ENCODE measurements around the gene PTPRN2.

PTPRN2 gene

DNA sequence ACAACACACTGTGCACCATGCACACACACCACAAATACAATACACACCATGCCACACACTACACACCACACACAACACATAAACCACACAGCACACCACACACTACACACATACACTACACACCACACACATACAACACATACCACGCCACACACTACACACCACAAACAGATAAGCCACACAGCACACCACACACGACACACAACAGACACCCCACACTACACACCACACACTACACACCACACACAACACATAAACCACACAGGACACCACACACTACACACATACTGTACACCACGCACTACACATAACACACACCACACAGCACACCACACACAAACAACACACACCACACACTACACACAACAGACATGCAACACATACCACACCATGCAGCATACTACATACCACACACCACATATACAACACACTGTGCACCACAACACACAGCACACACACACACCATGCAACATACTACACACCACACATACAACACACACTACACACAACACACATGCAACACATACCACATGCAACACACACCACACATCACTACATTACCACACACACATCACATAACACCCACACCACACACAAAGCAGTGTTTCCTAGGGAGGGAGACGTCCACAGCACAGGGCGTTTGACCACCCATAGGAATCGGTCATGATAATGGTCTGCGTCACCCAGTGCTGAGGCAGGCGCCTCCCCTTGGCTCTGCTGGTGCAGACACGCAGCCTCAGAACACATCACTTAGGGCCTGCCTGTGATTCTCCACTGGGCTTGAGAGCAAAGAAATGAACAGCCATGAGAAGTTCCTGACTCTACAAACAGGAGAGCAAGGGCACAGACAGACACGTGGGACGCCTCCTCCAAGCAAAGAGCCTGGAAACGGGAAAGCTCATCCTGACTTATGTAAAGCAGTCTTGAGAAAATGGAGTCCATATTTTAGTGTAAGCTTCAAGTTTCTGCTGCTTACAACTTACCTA lies 458.3 kb downstream of the PTPRN2 start:
- Histone ChIP-seq H3K9ac (ENCODE audit: low read depth in 1 of 2, low read length in 2 of 2) (no peak overlapping the region), H3K27ac (ENCODE audit: low read depth in 2 of 2, low read length in 2 of 2) (no peak overlapping the region), H3K36me3 (ENCODE audit: control insufficient read depth in 2 of 2, insufficient read depth in 2 of 2, low read length in 2 of 2) (peaks cover 0 to 3% of the 10 kb centered on the region in 2 donors), H3K4me1 (ENCODE audit: control insufficient read depth in 2 of 2, insufficient read depth in 2 of 2, low read length in 2 of 2) (no peaks in the 10 kb centered on the region), H3K9me3 (ENCODE audit: control insufficient read depth in 2 of 2, low read length in 2 of 2) (peaks cover 0 to 2% of the 10 kb centered on the region in 2 donors), H3K27me3 (ENCODE audit: control insufficient read depth in 2 of 2, insufficient read depth in 2 of 2, low read length in 2 of 2) (no peaks in the 10 kb centered on the region), H3K4me3 (ENCODE audit: low read length in 2 of 2) (no peak overlapping the region)

DNA sequence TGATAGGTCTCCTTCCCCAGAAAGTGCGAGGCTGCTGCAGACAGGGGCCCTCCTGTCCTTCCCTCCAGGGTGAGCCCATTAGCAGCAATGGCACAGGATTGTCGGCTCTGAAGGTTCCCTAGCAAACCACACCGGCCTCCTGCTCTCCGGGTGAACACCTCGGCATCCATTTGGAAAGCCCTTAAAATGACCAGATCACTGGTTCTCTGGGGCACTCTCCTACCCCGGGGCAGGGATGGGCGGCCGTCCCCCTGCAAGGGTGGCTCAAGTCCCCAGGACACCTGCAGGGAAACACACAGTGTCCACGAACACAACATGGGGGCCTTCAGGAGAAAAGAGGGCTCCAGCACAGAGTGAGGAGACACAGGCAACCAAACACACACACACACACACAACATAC lies 459.1 kb downstream of the PTPRN2 start:
- peaks cover 0 to 3% of the 10 kb centered on the region in 2 donors for H3K36me3 ChIP-seq (ENCODE audit: control insufficient read depth in 2 of 2, insufficient read depth in 2 of 2, low read length in 2 of 2)
- no peak overlapping the region for H3K27ac ChIP-seq (ENCODE audit: low read depth in 2 of 2, low read length in 2 of 2)
- no peak overlapping the region for H3K4me3 ChIP-seq (ENCODE audit: low read length in 2 of 2)
- H3K9me3 ChIP-seq (ENCODE audit: control insufficient read depth in 2 of 2, low read length in 2 of 2): peaks cover 0 to 2% of the 10 kb centered on the region in 2 donors
- no peaks in the 10 kb centered on the region for H3K4me1 ChIP-seq (ENCODE audit: control insufficient read depth in 2 of 2, insufficient read depth in 2 of 2, low read length in 2 of 2)
- H3K27me3 ChIP-seq (ENCODE audit: control insufficient read depth in 2 of 2, insufficient read depth in 2 of 2, low read length in 2 of 2): no peaks in the 10 kb centered on the region
- H3K9ac ChIP-seq (ENCODE audit: low read depth in 1 of 2, low read length in 2 of 2): no peak overlapping the region

DNA sequence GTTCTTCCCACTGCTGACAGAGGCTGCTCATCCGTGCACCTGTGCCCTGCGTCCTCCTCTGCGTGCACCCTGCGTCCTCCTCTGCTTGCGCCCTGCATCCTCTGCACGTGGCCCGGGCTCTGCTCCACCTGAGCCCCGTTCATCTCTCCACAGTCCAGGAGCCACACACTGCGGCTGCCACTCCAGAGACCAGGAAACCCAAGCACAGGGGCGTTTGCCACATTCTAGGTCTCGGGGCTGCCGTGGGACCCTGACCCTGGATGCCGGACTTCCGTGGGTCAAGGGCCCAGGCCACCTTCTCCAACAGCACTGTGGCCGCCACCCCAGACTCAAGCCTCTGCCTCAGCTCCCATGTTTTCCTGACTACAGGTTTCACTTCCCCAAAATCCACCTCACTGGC lies 460.4 kb downstream of the PTPRN2 start:
- Histone ChIP-seq H3K4me1 (ENCODE audit: control insufficient read depth in 2 of 2, insufficient read depth in 2 of 2, low read length in 2 of 2) (no peaks in the 10 kb centered on the region), H3K9me3 (ENCODE audit: control insufficient read depth in 2 of 2, low read length in 2 of 2) (peaks cover 0 to 2% of the 10 kb centered on the region in 2 donors), H3K36me3 (ENCODE audit: control insufficient read depth in 2 of 2, insufficient read depth in 2 of 2, low read length in 2 of 2) (no peaks in the 10 kb centered on the region), H3K4me3 (ENCODE audit: low read length in 2 of 2) (no peak overlapping the region), H3K27me3 (ENCODE audit: control insufficient read depth in 2 of 2, insufficient read depth in 2 of 2, low read length in 2 of 2) (no peaks in the 10 kb centered on the region), H3K27ac (ENCODE audit: low read depth in 2 of 2, low read length in 2 of 2) (no peak overlapping the region), H3K9ac (ENCODE audit: low read depth in 1 of 2, low read length in 2 of 2) (no peak overlapping the region)

DNA sequence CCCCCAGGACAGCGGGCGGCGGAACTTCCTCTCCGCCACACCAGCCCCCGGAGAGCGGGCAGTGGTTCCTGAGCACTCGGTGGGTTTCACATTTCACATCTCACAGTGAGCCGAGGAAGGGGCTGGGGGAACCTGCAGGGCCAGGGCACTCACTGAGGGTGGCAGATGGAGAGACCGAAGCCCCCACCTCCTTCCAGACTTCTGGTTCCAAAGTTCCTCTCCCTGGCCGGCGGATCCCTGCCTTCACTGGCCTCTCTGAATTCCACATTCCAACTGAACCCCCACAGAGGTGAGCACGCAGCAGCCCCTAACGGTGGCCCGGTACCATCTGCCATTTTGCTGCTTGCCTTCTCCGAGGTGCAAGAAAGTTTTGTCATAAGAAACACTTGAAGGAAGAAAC lies 461.0 kb downstream of the PTPRN2 start:
- no peak overlapping the region for H3K9ac ChIP-seq (ENCODE audit: low read depth in 1 of 2, low read length in 2 of 2)
- no peaks in the 10 kb centered on the region for H3K27me3 ChIP-seq (ENCODE audit: control insufficient read depth in 2 of 2, insufficient read depth in 2 of 2, low read length in 2 of 2)
- no peak overlapping the region for H3K27ac ChIP-seq (ENCODE audit: low read depth in 2 of 2, low read length in 2 of 2)
- no peaks in the 10 kb centered on the region for H3K4me1 ChIP-seq (ENCODE audit: control insufficient read depth in 2 of 2, insufficient read depth in 2 of 2, low read length in 2 of 2)
- H3K9me3 ChIP-seq (ENCODE audit: control insufficient read depth in 2 of 2, low read length in 2 of 2): peaks cover 0 to 2% of the 10 kb centered on the region in 2 donors
- no peaks in the 10 kb centered on the region for H3K36me3 ChIP-seq (ENCODE audit: control insufficient read depth in 2 of 2, insufficient read depth in 2 of 2, low read length in 2 of 2)
- H3K4me3 ChIP-seq (ENCODE audit: low read length in 2 of 2): no peak overlapping the region

DNA sequence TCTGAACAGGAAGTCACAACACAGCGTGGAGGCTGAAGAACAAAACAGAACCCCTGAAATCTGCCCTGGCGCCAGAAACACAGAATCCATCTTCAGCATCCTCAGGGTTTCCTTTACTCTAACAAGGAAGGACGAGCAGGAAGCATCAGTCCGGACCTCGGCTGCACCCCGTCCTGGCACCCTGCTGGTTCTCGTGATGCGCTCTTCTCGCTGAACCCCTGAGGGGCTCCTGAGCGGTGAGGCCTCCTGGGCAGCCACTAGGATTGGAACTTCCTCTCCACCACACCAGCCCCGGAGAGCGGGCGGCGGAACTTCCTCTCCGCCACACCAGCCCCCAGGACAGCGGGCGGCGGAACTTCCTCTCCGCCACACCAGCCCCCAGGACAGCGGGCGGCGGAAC lies 461.9 kb downstream of the PTPRN2 start:
- Histone ChIP-seq H3K27ac (ENCODE audit: low read depth in 2 of 2, low read length in 2 of 2) (no peak overlapping the region), H3K4me1 (ENCODE audit: control insufficient read depth in 2 of 2, insufficient read depth in 2 of 2, low read length in 2 of 2) (no peaks in the 10 kb centered on the region), H3K36me3 (ENCODE audit: control insufficient read depth in 2 of 2, insufficient read depth in 2 of 2, low read length in 2 of 2) (no peaks in the 10 kb centered on the region), H3K4me3 (ENCODE audit: low read length in 2 of 2) (no peak overlapping the region), H3K27me3 (ENCODE audit: control insufficient read depth in 2 of 2, insufficient read depth in 2 of 2, low read length in 2 of 2) (no peaks in the 10 kb centered on the region), H3K9ac (ENCODE audit: low read depth in 1 of 2, low read length in 2 of 2) (no peak overlapping the region), H3K9me3 (ENCODE audit: control insufficient read depth in 2 of 2, low read length in 2 of 2) (peaks cover 0 to 1% of the 10 kb centered on the region in 2 donors)

DNA sequence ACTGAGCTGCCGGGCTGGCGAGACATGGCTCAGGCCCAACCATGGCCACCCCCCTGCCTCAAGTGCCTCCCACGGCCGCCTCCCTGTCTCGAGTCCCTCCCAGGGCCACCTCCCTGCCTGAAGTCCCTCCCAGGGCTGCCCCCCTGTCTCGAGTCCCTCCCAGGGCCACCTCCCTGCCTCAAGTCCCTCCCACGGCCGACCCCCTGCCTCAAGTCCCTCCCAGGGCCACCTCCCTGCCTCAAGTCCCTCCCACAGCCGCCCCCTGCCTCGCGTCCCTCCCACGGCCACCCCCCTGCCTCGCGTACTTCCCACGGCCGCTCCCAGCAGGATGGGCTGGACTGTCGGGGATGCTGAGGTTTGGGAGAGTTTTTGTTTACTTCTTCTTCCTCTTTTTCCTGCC lies 462.5 kb downstream of the PTPRN2 start:
- no peaks in the 10 kb centered on the region for H3K36me3 ChIP-seq (ENCODE audit: control insufficient read depth in 2 of 2, insufficient read depth in 2 of 2, low read length in 2 of 2)
- no peak overlapping the region for H3K4me3 ChIP-seq (ENCODE audit: low read length in 2 of 2)

DNA sequence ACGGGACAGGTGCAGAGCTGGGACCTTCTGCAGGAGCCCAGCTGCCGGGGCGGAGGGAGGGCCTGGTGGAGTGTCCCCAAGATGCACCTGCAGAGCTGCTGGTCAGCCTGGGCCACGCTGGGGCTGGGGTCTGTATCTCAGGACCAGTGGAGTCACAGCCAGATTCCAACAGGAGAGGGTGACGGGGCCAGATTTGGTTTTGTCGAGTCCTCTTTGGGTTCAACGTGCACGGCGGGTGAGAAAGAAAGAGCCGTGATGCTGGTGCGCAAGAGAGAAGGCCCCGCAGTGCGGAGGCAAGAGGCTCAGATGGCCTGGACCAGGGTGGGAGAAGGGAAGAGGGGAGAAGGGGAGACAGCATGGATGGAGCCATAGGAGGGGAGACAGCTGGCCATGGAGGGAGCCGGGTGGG lies 462.9 kb downstream of the PTPRN2 start:
- Histone ChIP-seq H3K9ac (ENCODE audit: low read depth in 1 of 2, low read length in 2 of 2) (no peak overlapping the region), H3K27me3 (ENCODE audit: control insufficient read depth in 2 of 2, insufficient read depth in 2 of 2, low read length in 2 of 2) (no peaks in the 10 kb centered on the region), H3K4me1 (ENCODE audit: control insufficient read depth in 2 of 2, insufficient read depth in 2 of 2, low read length in 2 of 2) (no peaks in the 10 kb centered on the region), H3K27ac (ENCODE audit: low read depth in 2 of 2, low read length in 2 of 2) (no peak overlapping the region), H3K9me3 (ENCODE audit: control insufficient read depth in 2 of 2, low read length in 2 of 2) (no peaks in the 10 kb centered on the region), H3K36me3 (ENCODE audit: control insufficient read depth in 2 of 2, insufficient read depth in 2 of 2, low read length in 2 of 2) (no peaks in the 10 kb centered on the region), H3K4me3 (ENCODE audit: low read length in 2 of 2) (no peak overlapping the region)

More for the DNA sequence above, 462.5 kb downstream of the PTPRN2 start:
- no peaks in the 10 kb centered on the region for H3K4me1 ChIP-seq (ENCODE audit: control insufficient read depth in 2 of 2, insufficient read depth in 2 of 2, low read length in 2 of 2)
- H3K9ac ChIP-seq (ENCODE audit: low read depth in 1 of 2, low read length in 2 of 2): no peak overlapping the region
- H3K9me3 ChIP-seq (ENCODE audit: control insufficient read depth in 2 of 2, low read length in 2 of 2): no peaks in the 10 kb centered on the region
- no peaks in the 10 kb centered on the region for H3K27me3 ChIP-seq (ENCODE audit: control insufficient read depth in 2 of 2, insufficient read depth in 2 of 2, low read length in 2 of 2)
- H3K27ac ChIP-seq (ENCODE audit: low read depth in 2 of 2, low read length in 2 of 2): no peak overlapping the region

DNA sequence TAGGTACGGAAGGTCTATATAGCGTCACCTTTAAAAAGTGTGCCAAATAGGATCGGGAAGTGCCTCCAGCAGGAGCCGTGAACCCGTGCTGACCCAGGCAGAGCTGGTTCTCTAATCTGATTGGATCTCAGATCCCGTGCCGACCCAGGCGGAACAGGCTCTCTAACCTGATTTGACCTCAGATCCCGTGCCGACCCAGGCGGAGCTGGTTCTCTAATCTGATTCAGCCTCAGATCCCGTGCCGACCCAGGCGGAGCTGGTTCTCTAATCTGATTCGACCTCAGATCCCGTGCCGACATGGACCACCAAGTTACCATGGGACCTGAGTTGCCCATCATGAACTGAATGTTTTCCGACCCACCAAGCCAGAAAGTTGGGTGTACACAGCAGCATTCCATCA lies 463.9 kb downstream of the PTPRN2 start:
- no peak overlapping the region for H3K27ac ChIP-seq (ENCODE audit: low read depth in 2 of 2, low read length in 2 of 2)
- no peaks in the 10 kb centered on the region for H3K36me3 ChIP-seq (ENCODE audit: control insufficient read depth in 2 of 2, insufficient read depth in 2 of 2, low read length in 2 of 2)
- H3K9ac ChIP-seq (ENCODE audit: low read depth in 1 of 2, low read length in 2 of 2): no peak overlapping the region
- no peak overlapping the region for H3K4me3 ChIP-seq (ENCODE audit: low read length in 2 of 2)
- no peaks in the 10 kb centered on the region for H3K4me1 ChIP-seq (ENCODE audit: control insufficient read depth in 2 of 2, insufficient read depth in 2 of 2, low read length in 2 of 2)
- no peaks in the 10 kb centered on the region for H3K9me3 ChIP-seq (ENCODE audit: control insufficient read depth in 2 of 2, low read length in 2 of 2)
- H3K27me3 ChIP-seq (ENCODE audit: control insufficient read depth in 2 of 2, insufficient read depth in 2 of 2, low read length in 2 of 2): no peaks in the 10 kb centered on the region

DNA sequence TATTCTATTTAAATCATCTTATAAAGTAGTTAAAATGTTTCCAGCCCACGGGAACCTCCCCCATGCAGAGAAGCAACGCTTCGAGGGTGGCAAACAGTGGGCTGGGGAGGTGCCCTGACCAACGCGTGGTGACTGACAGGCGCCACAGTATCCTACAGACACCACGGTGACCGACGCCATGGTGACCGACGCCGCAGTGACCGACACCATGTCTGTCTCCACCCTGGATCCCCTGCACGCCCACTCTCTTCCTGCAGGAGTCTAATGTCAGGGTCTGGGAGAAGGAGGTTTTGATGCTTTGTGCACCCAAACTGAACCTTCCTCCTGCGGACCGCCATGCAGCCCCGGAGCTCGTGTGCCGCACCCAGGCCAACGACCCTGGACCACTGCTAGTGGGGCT lies 464.4 kb downstream of the PTPRN2 start:
- no peak overlapping the region for H3K9ac ChIP-seq (ENCODE audit: low read depth in 1 of 2, low read length in 2 of 2)
- H3K36me3 ChIP-seq (ENCODE audit: control insufficient read depth in 2 of 2, insufficient read depth in 2 of 2, low read length in 2 of 2): no peaks in the 10 kb centered on the region
- H3K9me3 ChIP-seq (ENCODE audit: control insufficient read depth in 2 of 2, low read length in 2 of 2): no peaks in the 10 kb centered on the region

DNA sequence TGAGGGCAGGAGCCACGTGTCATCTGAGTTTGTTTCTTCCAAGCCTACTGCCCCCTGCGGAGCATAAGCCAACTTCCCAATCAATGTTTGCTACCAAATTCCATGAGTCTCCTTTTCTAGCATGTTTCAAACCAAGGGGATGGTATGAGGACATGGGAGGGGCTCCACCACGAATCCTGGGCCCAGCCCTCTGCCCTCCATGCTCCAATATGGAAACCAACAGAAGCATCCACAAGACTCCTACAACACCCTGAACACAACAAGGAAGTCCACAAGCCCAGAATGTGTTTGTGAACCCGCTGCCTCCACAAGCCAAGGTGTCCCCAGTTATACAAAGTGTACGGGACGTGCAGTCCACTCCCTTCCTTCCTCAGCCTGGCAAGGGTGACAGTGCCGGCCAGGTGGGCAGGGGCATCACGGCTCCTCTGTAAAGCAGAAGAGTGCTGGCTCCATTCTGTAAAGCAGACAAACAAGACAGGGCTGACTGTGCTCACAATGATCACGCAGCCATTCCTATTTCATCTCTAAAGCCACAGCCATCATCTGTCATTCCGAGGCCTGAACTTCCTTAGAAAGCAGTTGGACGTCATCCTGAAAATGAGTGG lies 466.1 kb downstream of the PTPRN2 start:
- no peaks in the 10 kb centered on the region for H3K36me3 ChIP-seq (ENCODE audit: control insufficient read depth in 2 of 2, insufficient read depth in 2 of 2, low read length in 2 of 2)
- no peaks in the 10 kb centered on the region for H3K4me1 ChIP-seq (ENCODE audit: control insufficient read depth in 2 of 2, insufficient read depth in 2 of 2, low read length in 2 of 2)
- H3K27me3 ChIP-seq (ENCODE audit: control insufficient read depth in 2 of 2, insufficient read depth in 2 of 2, low read length in 2 of 2): no peaks in the 10 kb centered on the region
- H3K9me3 ChIP-seq (ENCODE audit: control insufficient read depth in 2 of 2, low read length in 2 of 2): peaks cover 1 to 3% of the 10 kb centered on the region in 2 donors
- no peak overlapping the region for H3K4me3 ChIP-seq (ENCODE audit: low read length in 2 of 2)
- no peak overlapping the region for H3K9ac ChIP-seq (ENCODE audit: low read depth in 1 of 2, low read length in 2 of 2)
- H3K27ac ChIP-seq (ENCODE audit: low read depth in 2 of 2, low read length in 2 of 2): no peak overlapping the region

More for the DNA sequence above, 464.4 kb downstream of the PTPRN2 start:
- Histone ChIP-seq H3K27me3 (ENCODE audit: control insufficient read depth in 2 of 2, insufficient read depth in 2 of 2, low read length in 2 of 2) (no peaks in the 10 kb centered on the region), H3K4me1 (ENCODE audit: control insufficient read depth in 2 of 2, insufficient read depth in 2 of 2, low read length in 2 of 2) (no peaks in the 10 kb centered on the region), H3K4me3 (ENCODE audit: low read length in 2 of 2) (no peak overlapping the region), H3K27ac (ENCODE audit: low read depth in 2 of 2, low read length in 2 of 2) (no peak overlapping the region)
